ENCODE results near the gene AKT1S1.
A peak's percentile ranks its signal among the peaks of the same experiment; 100 is the strongest.

Gene AKT1S1

DNA sequence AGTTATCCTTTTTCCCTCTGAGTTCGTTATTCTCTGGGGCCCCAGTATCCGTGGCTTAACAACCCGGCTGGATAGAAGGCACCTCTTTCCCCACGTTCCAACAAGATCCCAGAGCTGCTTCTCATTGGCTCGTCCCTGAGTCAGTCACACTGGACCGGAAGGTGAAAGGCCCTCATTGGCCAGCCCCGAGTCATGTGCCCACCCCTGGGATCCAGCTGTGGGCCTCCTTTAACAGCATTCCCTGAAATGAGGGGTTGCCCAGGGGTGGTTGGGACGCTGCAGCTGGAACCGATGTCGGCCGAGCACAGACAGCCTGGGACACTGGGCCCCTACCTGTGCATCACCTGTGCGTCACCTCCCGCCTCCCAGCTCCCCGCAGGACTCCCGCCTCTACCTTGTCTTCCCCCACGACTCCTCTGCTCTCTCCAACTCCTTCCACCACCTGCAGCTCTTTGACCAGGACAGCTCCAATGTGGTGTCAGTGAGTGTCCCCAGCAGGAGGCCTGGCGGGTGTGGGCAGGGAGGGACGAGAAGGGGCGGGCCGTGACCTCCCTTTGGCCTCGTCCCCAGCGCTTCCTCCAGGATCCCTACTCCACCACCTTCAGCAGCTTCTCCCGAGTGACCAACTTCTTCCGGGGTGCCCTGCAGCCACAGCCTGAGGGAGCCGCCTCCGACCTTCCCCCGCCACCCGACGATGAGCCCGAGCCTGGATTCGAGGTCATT lies 4.7 kb upstream of the AKT1S1 start:
- H3K79me2 ChIP-seq (ENCODE audit: control insufficient read depth, insufficient read depth, low read length): peaks cover 2% of the 10 kb centered on the region
- no peak overlapping the region for H3K27ac ChIP-seq (ENCODE audit: low read depth, low read length)
- no peak overlapping the region for H2BK5ac ChIP-seq (ENCODE audit: low read length)
- no peak overlapping the region for H2BK15ac ChIP-seq (replicated peaks; ENCODE audit: low read depth)
- DNase-seq: peak; percentile 66
- no CpG with 5 or more reads among the region's 31 CpGs for WGBS (ENCODE audit: extremely low coverage, insufficient coverage, low lambda C conversion rate)
- H3K4me3 ChIP-seq (ENCODE audit: low read length): no peak overlapping the region
- no peak overlapping the region for H3K4me2 ChIP-seq (ENCODE audit: low read length)
- peaks cover 4% of the 10 kb centered on the region for H3K4me1 ChIP-seq (ENCODE audit: control insufficient read depth, low read depth, low read length)
- no peak overlapping the region for H3K56ac ChIP-seq (ENCODE audit: low read length)
- H3K36me3 ChIP-seq (ENCODE audit: control insufficient read depth, insufficient read depth, low read length): peaks cover 4% of the 10 kb centered on the region
- no peak overlapping the region for H3K4ac ChIP-seq (ENCODE audit: low read depth, low read length)
- no peak overlapping the region for H2BK120ac ChIP-seq (ENCODE audit: low read depth, low read length)
- H3K79me1 ChIP-seq (ENCODE audit: low read length): peaks cover 10% of the 10 kb centered on the region
- no peak overlapping the region for H4K5ac ChIP-seq (ENCODE audit: low read length)
- H3K23ac ChIP-seq (ENCODE audit: low read length): no peak overlapping the region
- no peaks in the 10 kb centered on the region for H3K27me3 ChIP-seq (ENCODE audit: insufficient read depth, low read length, poor library complexity)
- H4K8ac ChIP-seq (ENCODE audit: low read depth, low read length): no peak overlapping the region
- H2AK5ac ChIP-seq (ENCODE audit: low read length): no peak overlapping the region
- H3K18ac ChIP-seq (ENCODE audit: low read length): no peak overlapping the region
- H3K9ac ChIP-seq (ENCODE audit: low read length): no peak overlapping the region

- Histone ChIP-seq H3K79me1 (ENCODE audit: low read length) (peaks cover 10% of the 10 kb centered on the region), H3K4me1 (ENCODE audit: control insufficient read depth, low read depth, low read length) (peaks cover 4% of the 10 kb centered on the region), H3K27me3 (ENCODE audit: insufficient read depth, low read length, poor library complexity) (no peaks in the 10 kb centered on the region), H2BK15ac (replicated peaks; ENCODE audit: low read depth) (no peak overlapping the region), H4K8ac (ENCODE audit: low read depth, low read length) (no peak overlapping the region), H3K79me2 (ENCODE audit: control insufficient read depth, insufficient read depth, low read length) (peaks cover 2% of the 10 kb centered on the region), H3K4me3 (ENCODE audit: low read length) (no peak overlapping the region), H3K4ac (ENCODE audit: low read depth, low read length) (no peak overlapping the region), H3K4me2 (ENCODE audit: low read length) (no peak overlapping the region), H3K18ac (ENCODE audit: low read length) (no peak overlapping the region), H3K56ac (ENCODE audit: low read length) (no peak overlapping the region), H2BK5ac (ENCODE audit: low read length) (no peak overlapping the region), H3K9ac (ENCODE audit: low read length) (no peak overlapping the region), H4K5ac (ENCODE audit: low read length) (no peak overlapping the region), H2AK5ac (ENCODE audit: low read length) (no peak overlapping the region), H3K36me3 (ENCODE audit: control insufficient read depth, insufficient read depth, low read length) (peaks cover 4% of the 10 kb centered on the region), H3K23ac (ENCODE audit: low read length) (no peak overlapping the region), H2BK120ac (ENCODE audit: low read depth, low read length) (no peak overlapping the region), H3K27ac (ENCODE audit: low read depth, low read length) (no peak overlapping the region)
- DNase-seq: no peak
- no CpG with 5 or more reads among the region's 17 CpGs for WGBS (ENCODE audit: extremely low coverage, insufficient coverage, low lambda C conversion rate)
Observed at GRCh38 chr19:49881186-49881585, 4.0 kb upstream of the AKT1S1 start.

- no peak overlapping the region for H3K9ac ChIP-seq (ENCODE audit: low read length)
- no peaks in the 10 kb centered on the region for H3K27me3 ChIP-seq (ENCODE audit: insufficient read depth, low read length, poor library complexity)
- no peak overlapping the region for H3K4me2 ChIP-seq (ENCODE audit: low read length)
- no peak for DNase-seq
- no CpG with 5 or more reads among the region's 10 CpGs for WGBS (ENCODE audit: extremely low coverage, insufficient coverage, low lambda C conversion rate)
- H3K27ac ChIP-seq (ENCODE audit: low read depth, low read length): no peak overlapping the region
- H3K56ac ChIP-seq (ENCODE audit: low read length): no peak overlapping the region
- H3K4me1 ChIP-seq (ENCODE audit: control insufficient read depth, low read depth, low read length): peaks cover 4% of the 10 kb centered on the region
- H3K79me2 ChIP-seq (ENCODE audit: control insufficient read depth, insufficient read depth, low read length): peaks cover 8% of the 10 kb centered on the region
- no peak overlapping the region for H2BK5ac ChIP-seq (ENCODE audit: low read length)
- no peak overlapping the region for H2AK5ac ChIP-seq (ENCODE audit: low read length)
- H4K8ac ChIP-seq (ENCODE audit: low read depth, low read length): no peak overlapping the region
- H3K79me1 ChIP-seq (ENCODE audit: low read length): peaks cover 12% of the 10 kb centered on the region
- H3K18ac ChIP-seq (ENCODE audit: low read length): no peak overlapping the region
- H3K36me3 ChIP-seq (ENCODE audit: control insufficient read depth, insufficient read depth, low read length): peaks cover 4% of the 10 kb centered on the region
- H2BK15ac ChIP-seq (replicated peaks; ENCODE audit: low read depth): no peak overlapping the region
- H3K23ac ChIP-seq (ENCODE audit: low read length): no peak overlapping the region
- H2BK120ac ChIP-seq (ENCODE audit: low read depth, low read length): no peak overlapping the region
- H3K4ac ChIP-seq (ENCODE audit: low read depth, low read length): no peak overlapping the region
- H3K4me3 ChIP-seq (ENCODE audit: low read length): no peak overlapping the region
- no peak overlapping the region for H4K5ac ChIP-seq (ENCODE audit: low read length)
Observed at GRCh38 chr19:49880162-49880869, 3.2 kb upstream of the AKT1S1 start.

DNA sequence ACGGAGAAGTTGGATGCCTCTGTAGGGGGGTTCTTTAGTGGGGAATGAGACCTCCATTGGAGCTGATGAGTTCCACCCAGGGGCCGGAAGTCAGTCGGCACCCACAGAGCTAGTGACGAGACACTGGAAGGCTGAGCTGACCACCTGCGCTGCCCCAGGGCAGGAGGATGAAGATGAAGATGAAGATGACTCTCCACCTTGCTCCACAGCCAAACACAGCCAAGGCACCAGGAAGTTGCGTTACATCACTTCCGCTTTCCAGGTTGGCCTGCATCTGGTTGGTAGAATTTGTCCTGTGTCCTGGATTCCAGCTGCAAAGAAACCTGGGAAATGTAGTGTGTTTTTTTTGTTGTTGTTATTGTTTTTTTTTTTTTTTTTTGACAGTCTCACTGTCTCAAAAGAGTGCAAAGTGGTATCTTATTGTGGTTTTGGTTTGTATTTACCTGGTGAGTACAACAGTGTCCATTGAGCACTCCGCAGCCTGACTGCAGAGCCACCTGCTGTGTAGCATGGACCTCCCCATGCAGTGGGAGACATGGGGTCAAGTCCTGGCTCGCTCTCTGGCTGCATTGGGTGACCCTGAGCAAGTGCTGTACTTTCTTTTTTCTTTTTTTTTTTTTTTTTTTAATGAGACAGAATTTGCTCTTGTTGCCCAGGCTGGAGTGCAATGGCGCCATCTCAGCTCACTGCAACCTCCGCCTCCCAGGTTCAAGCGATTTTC lies 2.2 kb upstream of the AKT1S1 start:
- WGBS (ENCODE audit: extremely low coverage, insufficient coverage, low lambda C conversion rate): no CpG with 5 or more reads among the region's 12 CpGs
- no peak overlapping the region for H3K18ac ChIP-seq (ENCODE audit: low read length)
- no peaks in the 10 kb centered on the region for H3K27me3 ChIP-seq (ENCODE audit: insufficient read depth, low read length, poor library complexity)
- peaks cover 4% of the 10 kb centered on the region for H3K4me1 ChIP-seq (ENCODE audit: control insufficient read depth, low read depth, low read length)
- no peak overlapping the region for H3K23ac ChIP-seq (ENCODE audit: low read length)
- no peak overlapping the region for H4K5ac ChIP-seq (ENCODE audit: low read length)
- no peak overlapping the region for H4K8ac ChIP-seq (ENCODE audit: low read depth, low read length)
- no peak overlapping the region for H2BK15ac ChIP-seq (replicated peaks; ENCODE audit: low read depth)
- peaks cover 14% of the 10 kb centered on the region for H3K79me2 ChIP-seq (ENCODE audit: control insufficient read depth, insufficient read depth, low read length)
- H3K56ac ChIP-seq (ENCODE audit: low read length): no peak overlapping the region
- no peak overlapping the region for H2AK5ac ChIP-seq (ENCODE audit: low read length)
- H3K79me1 ChIP-seq (ENCODE audit: low read length): peaks cover 14% of the 10 kb centered on the region
- no peak overlapping the region for H3K4ac ChIP-seq (ENCODE audit: low read depth, low read length)
- DNase-seq: peak; percentile 57
- no peak overlapping the region for H2BK5ac ChIP-seq (ENCODE audit: low read length)
- H3K4me2 ChIP-seq (ENCODE audit: low read length): no peak overlapping the region
- peaks cover 4% of the 10 kb centered on the region for H3K36me3 ChIP-seq (ENCODE audit: control insufficient read depth, insufficient read depth, low read length)
- H3K4me3 ChIP-seq (ENCODE audit: low read length): no peak overlapping the region
- H3K27ac ChIP-seq (ENCODE audit: low read depth, low read length): no peak overlapping the region
- no peak overlapping the region for H2BK120ac ChIP-seq (ENCODE audit: low read depth, low read length)
- H3K9ac ChIP-seq (ENCODE audit: low read length): no peak overlapping the region

GRCh38 chr19:49878744-49879070 lies 1.6 kb upstream of the AKT1S1 start:
- Histone ChIP-seq H3K36me3 (ENCODE audit: control insufficient read depth, insufficient read depth, low read length) (peaks cover 4% of the 10 kb centered on the region), H2BK120ac (ENCODE audit: low read depth, low read length) (no peak overlapping the region), H3K79me2 (ENCODE audit: control insufficient read depth, insufficient read depth, low read length) (peaks cover 16% of the 10 kb centered on the region), H2BK15ac (replicated peaks; ENCODE audit: low read depth) (no peak overlapping the region), H3K27me3 (ENCODE audit: insufficient read depth, low read length, poor library complexity) (no peaks in the 10 kb centered on the region), H2BK5ac (ENCODE audit: low read length) (peak overlapping the region; percentile 32), H3K56ac (ENCODE audit: low read length) (peak overlapping the region; percentile 84), H3K4me2 (ENCODE audit: low read length) (peak overlapping the region; percentile 64), H3K27ac (ENCODE audit: low read depth, low read length) (peak overlapping the region; percentile 27), H4K8ac (ENCODE audit: low read depth, low read length) (no peak overlapping the region), H3K18ac (ENCODE audit: low read length) (no peak overlapping the region), H3K4ac (ENCODE audit: low read depth, low read length) (no peak overlapping the region), H3K79me1 (ENCODE audit: low read length) (peaks cover 18% of the 10 kb centered on the region), H3K9ac (ENCODE audit: low read length) (peak overlapping the region; percentile 87), H3K23ac (ENCODE audit: low read length) (no peak overlapping the region), H4K5ac (ENCODE audit: low read length) (no peak overlapping the region), H3K4me1 (ENCODE audit: control insufficient read depth, low read depth, low read length) (peaks cover 4% of the 10 kb centered on the region), H3K4me3 (ENCODE audit: low read length) (peak overlapping the region; percentile 78), H2AK5ac (ENCODE audit: low read length) (peak overlapping the region; percentile 61)
- no CpG with 5 or more reads among the region's 9 CpGs for WGBS (ENCODE audit: extremely low coverage, insufficient coverage, low lambda C conversion rate)
- no peak for DNase-seq
